ENCODE results near the gene MOB2. TPM values are rescaled to one million over a fixed set of nuclear protein-coding genes. Genes with fewer than 3 reads are reported as not detected.

MOB2 gene
- total and polyA plus RNA-seq, 7 donors, result 44.5 to 75.1 (median 58.1) TPM

- intact Hi-C loops (cut with DNase I), result no loop called here
- Histone ChIP-seq H3K27ac (no peak overlapping the region), H3K9me3 (no peaks in the 10 kb centered on the region), H3K4me3 (no peak overlapping the region), H3K4me1 (peaks cover 38% of the 10 kb centered on the region), H3K36me3 (ENCODE audit: insufficient read depth in 1 of 2, low read depth in 1 of 2) (no peaks in the 10 kb centered on the region), H3K27me3 (ENCODE audit: insufficient read depth in 3 of 3, low read length in 2 of 3) (no peaks in the 10 kb centered on the region)
- WGBS, 3 donors, result 81 to 84% (median 81%) methylated on average over 5 of the region's 5 CpGs
- ATAC-seq, result no peak
- peak in 1 of 2 donors; percentile 32 for DNase-seq
- no peak for TF ChIP-seq CTCF (IDR thresholded peaks at IDR 0.05)
These were observed 11.0 kb upstream of the MOB2 start for GRCh38 chr11:1497600-1497999.

GRCh38 chr11:1496761-1497095 is 10.1 kb upstream of the MOB2 start:
- ATAC-seq (no peak), DNase-seq (peak in 1 of 2 donors; percentile 13)
- Histone ChIP-seq H3K4me1 (peaks cover 29% of the 10 kb centered on the region), H3K27ac (no peak overlapping the region), H3K27me3 (ENCODE audit: insufficient read depth in 3 of 3, low read length in 2 of 3) (no peaks in the 10 kb centered on the region), H3K9me3 (no peaks in the 10 kb centered on the region), H3K4me3 (no peak overlapping the region), H3K36me3 (ENCODE audit: insufficient read depth in 1 of 2, low read depth in 1 of 2) (no peaks in the 10 kb centered on the region)
- TF ChIP-seq CTCF (IDR thresholded peaks at IDR 0.05), result no peak
- 72 to 81% (median 79%) methylated on average over 3 of the region's 3 CpGs for WGBS, 3 donors
- intact Hi-C loops (cut with DNase I), result no loop called here

GRCh38 chr11:1496091-1496760 is 9.6 kb upstream of the MOB2 start:
- H3K9me3 ChIP-seq, result no peaks in the 10 kb centered on the region
- TF ChIP-seq CTCF (IDR thresholded peaks at IDR 0.05), result no peak
- ATAC-seq (no peak), DNase-seq (peak in 1 of 2 donors; percentile 11)
- intact Hi-C loops (cut with DNase I), result no loop called here
- no peaks in the 10 kb centered on the region for H3K27me3 ChIP-seq (ENCODE audit: insufficient read depth in 3 of 3, low read length in 2 of 3)
- 81 to 84% (median 83%) methylated on average over 9 of the region's 9 CpGs for WGBS, 3 donors
- no peak overlapping the region for H3K27ac ChIP-seq
- H3K4me1 ChIP-seq, result peaks cover 24% of the 10 kb centered on the region
- no peaks in the 10 kb centered on the region for H3K36me3 ChIP-seq (ENCODE audit: insufficient read depth in 1 of 2, low read depth in 1 of 2)
- no peak overlapping the region for H3K4me3 ChIP-seq

- intact Hi-C loops (cut with DNase I), result no loop called here
- ATAC-seq, result no peak
- no peaks in the 10 kb centered on the region for H3K9me3 ChIP-seq
- no peak for TF ChIP-seq CTCF (IDR thresholded peaks at IDR 0.05)
- peaks cover 21% of the 10 kb centered on the region for H3K4me1 ChIP-seq
- no peaks in the 10 kb centered on the region for H3K36me3 ChIP-seq (ENCODE audit: insufficient read depth in 1 of 2, low read depth in 1 of 2)
- WGBS, 3 donors, result 82 to 89% (median 83%) methylated on average over 3 of the region's 3 CpGs
- DNase-seq, result no peak
- H3K27ac ChIP-seq, result no peak overlapping the region
- H3K27me3 ChIP-seq (ENCODE audit: insufficient read depth in 3 of 3, low read length in 2 of 3), result no peaks in the 10 kb centered on the region
- no peak overlapping the region for H3K4me3 ChIP-seq
These were observed 8.1 kb upstream of the MOB2 start for GRCh38 chr11:1494650-1495049.

- DNase-seq (no peak), ATAC-seq (no peak)
- H3K27me3 ChIP-seq (ENCODE audit: insufficient read depth in 3 of 3, low read length in 2 of 3), result no peaks in the 10 kb centered on the region
- H3K4me1 ChIP-seq, result peaks cover 23% of the 10 kb centered on the region
- intact Hi-C loops (cut with DNase I), result no loop called here
- H3K27ac ChIP-seq, result no peak overlapping the region
- H3K4me3 ChIP-seq, result no peak overlapping the region
- TF ChIP-seq CTCF (IDR thresholded peaks at IDR 0.05), result no peak
- 94 to 96% (median 96%) methylated on average over 3 of the region's 3 CpGs for WGBS, 3 donors
- no peaks in the 10 kb centered on the region for H3K9me3 ChIP-seq
- no peaks in the 10 kb centered on the region for H3K36me3 ChIP-seq (ENCODE audit: insufficient read depth in 1 of 2, low read depth in 1 of 2)
These were observed 7.2 kb upstream of the MOB2 start for GRCh38 chr11:1493650-1494244.

Measured in psoas muscle (tissue), 8 donors.